GM12892 (cell line): ENCODE data around the gene TIGAR.

ENCODE experiments used
- DNase-seq: peaks from one replicate; pipeline ENCODE4 v3.0.0; 2011; ENCODE audit not compliant: insufficient read length
- FAIRE-seq: peaks from 2 replicates; lab custom pipeline; 2011; peaks lifted over from hg19 to GRCh38; lab: Jason Lieb, UNC
- POLR2A ChIP-seq: IDR thresholded peaks from 2 replicates; pipeline ENCODE4 v1.6.1; 2011; ENCODE audit warnings: low read depth, low read length, control low read depth
- POLR2AphosphoS5 ChIP-seq: IDR thresholded peaks from 2 replicates; pipeline ENCODE4 v1.6.1; 2011; ENCODE audit warnings: low read depth, low read length, control low read depth
- TAF1 ChIP-seq: IDR thresholded peaks from 2 replicates; pipeline ENCODE4 v1.6.1; 2011; ENCODE audit warnings: low read depth, mild to moderate bottlenecking, control low read depth, low read length, borderline replicate concordance

TIGAR gene

DNA sequence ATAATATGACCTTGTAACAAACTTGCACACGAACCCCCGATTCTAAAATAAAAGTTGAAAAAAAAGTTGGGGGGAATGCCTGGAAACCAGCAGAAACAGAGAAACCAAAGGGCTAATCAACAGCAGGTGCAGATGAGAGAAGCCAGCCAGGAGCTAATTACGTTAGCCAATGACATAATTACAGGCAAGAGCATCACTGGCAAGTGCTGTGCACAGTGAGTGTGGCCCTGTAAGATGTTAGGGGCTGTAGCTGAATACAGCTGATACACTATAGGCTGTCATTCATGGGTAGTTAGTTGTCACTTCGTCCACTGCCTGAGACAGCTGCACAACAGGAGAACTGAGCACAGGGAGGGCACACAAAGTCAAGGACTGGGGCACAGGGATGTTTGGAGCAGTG is 65.8 kb downstream of the TIGAR start:
- TF ChIP-seq POLR2A (no peak), POLR2AphosphoS5 (no peak), TAF1 (no peak)

DNA sequence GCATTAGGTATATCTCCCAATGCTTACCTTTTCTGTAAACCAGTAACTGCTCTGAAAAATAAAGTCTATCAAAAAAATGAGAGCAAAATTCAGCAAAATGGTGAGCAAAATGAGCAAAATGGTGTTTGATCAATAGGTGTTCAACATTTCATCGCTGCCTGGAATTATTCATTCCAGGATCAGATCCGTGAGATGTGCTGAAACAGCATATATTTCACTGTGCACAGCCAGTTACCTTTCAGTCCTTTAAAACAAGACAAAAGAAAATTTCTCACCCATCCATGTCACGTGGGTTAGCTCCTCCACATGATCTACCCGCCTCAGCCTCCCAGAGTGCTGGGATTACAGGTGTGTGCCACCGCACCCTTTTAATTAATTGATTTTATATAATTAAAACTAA is 66.6 kb downstream of the TIGAR start:
- FAIRE-seq: no peak

More for the DNA sequence above, 65.8 kb downstream of the TIGAR start:
- DNase-seq (no peak), FAIRE-seq (no peak)

DNA sequence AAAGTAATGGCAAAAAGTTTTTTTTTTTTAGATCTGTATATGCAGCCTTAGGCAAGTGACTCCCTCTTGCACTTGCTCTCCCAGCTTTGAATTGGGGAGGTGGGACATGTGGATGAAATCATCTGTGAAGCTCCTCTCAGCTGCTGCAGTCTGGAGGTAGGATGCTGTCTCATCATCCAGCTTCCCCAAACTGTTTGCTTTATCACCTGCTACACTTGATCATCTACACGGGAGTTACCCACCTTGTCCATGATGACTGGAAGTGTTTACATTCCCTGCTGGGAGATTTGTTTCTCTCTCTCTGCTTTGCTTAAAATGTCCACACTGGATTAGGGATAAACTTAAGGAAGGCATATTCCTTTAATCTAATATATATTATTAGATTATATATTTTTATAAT is 67.0 kb downstream of the TIGAR start:
- FAIRE-seq: no peak

More for the DNA sequence above, 66.6 kb downstream of the TIGAR start:
- DNase-seq: no peak
- TF ChIP-seq POLR2A (no peak), TAF1 (no peak), POLR2AphosphoS5 (no peak)

DNA sequence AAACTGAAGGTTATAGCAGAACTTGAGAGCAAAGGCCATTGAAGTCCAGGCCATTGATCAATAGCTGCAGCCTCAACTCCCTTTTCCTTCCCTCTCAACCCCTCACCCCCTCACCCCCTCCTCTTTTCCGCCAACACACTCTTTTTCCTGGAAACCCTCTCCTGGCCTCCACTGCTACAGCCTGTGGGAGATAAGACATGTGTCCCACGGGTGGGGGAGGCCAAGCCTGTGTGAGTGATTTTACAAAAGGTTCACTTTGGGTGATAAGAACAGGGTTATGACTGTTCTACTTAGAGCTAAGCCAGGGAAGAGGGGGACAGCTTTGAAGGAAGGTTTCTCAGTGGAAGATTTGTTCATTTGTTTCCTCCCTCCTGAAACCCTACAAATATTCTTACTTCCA is 67.6 kb downstream of the TIGAR start:
- TF ChIP-seq POLR2A (no peak), TAF1 (no peak), POLR2AphosphoS5 (no peak)
- no peak for DNase-seq
- FAIRE-seq: no peak

More for the DNA sequence above, 67.0 kb downstream of the TIGAR start:
- TF ChIP-seq POLR2A (no peak), TAF1 (no peak), POLR2AphosphoS5 (no peak)
- DNase-seq: no peak

DNA sequence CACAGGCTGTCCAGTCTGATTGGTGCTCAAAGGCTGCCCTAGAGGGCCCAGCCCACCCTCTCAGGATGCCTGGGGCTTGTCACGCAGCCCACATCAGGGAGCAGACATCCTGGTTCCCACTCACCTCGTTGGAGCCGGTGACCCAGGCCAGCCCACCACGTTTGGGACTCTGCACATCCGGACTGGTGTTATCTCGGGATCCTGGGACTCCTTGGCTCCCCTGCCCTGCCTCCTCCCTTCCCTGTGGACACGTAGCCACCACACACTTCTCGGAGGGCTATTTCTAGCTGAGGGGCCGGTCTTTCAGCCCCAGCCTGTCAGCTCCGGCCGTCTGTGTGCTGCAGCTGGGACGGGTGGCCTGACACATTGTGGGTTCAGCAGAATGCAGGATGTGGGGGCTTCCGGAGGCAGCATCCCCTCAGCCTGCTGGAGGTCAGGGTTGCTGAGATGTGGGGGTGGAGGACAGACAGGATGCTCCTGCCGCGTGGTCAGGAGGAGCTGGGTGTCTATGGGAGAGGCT is 71.3 kb downstream of the TIGAR start:
- FAIRE-seq (no peak), DNase-seq (no peak)
- no peak for TF ChIP-seq POLR2AphosphoS5
- TF ChIP-seq POLR2A: no peak
- TF ChIP-seq TAF1: no peak

DNA sequence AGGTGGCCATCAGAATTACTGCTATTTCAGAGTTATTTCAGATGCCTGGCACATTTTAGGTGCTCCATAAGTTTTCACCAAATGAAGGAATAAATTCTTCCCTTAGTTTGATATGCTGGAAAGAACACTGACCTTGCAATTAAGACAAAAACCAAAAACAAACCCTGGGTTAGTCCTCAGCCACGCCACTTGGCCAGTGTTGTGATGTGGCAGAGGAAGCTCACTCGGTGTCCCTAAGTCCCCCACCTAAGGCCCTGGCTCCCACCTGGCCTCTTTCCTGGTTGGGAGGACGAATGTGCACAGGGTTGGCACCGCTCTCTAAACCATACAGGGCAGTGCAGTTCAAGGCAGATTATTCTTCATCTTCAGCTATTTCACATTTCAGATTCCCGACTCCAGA is 72.2 kb downstream of the TIGAR start:
- FAIRE-seq (no peak), DNase-seq (no peak)
- TF ChIP-seq TAF1 (no peak), POLR2A (no peak), POLR2AphosphoS5 (no peak)

DNA sequence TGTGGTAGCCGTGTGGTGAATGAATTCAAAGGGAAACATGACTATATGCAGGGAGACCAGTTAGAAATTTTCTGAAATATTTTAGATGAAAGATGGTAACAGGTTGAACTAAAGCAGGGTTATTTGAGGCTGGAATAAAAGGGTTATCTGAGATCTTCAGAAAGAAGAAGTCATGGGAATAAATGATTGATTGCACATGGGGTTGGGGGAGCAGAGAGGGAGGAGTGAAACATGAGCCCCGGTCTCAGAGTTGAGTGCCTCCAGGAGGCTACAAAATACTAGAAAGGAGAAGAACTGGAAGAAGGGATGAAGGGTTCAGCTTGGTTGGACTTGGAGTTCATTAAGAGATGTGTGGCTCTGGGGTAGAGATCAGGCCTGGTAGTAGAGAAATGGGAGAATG is 74.8 kb downstream of the TIGAR start:
- FAIRE-seq (no peak), DNase-seq (no peak)
- TF ChIP-seq TAF1 (no peak), POLR2A (no peak), POLR2AphosphoS5 (no peak)

DNA sequence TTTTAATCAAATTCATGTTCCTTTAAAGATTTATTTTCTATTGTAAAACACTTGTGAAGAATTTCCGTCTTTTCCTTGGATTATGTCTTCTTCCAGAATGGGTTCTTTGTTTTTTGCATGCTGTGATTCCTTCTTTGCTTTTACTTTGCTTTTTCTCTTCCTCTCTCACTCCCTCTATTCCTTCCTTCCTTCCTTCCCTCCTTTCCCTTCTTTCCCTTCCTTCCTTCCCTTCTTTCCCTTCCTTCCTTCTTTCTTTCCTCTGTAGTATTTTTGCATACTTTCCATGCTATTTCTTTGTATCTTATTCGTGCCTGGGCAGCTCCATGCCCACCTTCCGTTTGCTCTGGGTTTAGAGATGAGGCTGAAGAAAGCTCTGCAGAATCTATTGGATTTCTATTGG is 80.1 kb downstream of the TIGAR start:
- FAIRE-seq (no peak), DNase-seq (no peak)
- no peak for TF ChIP-seq POLR2AphosphoS5
- no peak for TF ChIP-seq POLR2A
- TF ChIP-seq TAF1: no peak

DNA sequence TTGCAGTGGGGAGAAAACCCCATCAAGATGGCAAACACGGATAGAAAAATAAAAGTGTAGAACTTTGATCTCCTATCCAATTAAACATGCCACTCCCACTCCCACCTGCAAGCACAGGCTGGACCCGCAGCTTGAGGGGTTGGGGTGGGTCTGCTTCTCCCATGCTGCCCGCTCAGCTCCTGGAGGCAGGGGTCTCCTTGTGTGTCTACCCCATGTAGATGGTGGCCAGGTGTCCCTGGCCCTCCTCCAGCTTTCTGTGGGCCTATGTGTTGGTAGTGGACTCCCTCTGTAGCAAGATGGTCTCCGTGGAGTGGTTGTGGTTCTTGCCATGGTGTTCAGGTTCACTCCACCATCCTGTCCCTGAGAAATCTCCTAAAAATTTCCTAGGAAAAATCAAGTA is 82.0 kb downstream of the TIGAR start:
- TF ChIP-seq TAF1 (no peak), POLR2A (no peak)
- FAIRE-seq: no peak
- no peak for DNase-seq
